Measurements from ENCODE around the gene SOCS1.
"Not testable (repeated sequence)": the region's sequence is repeated elsewhere in the genome, so short reads cannot be mapped to it uniquely, and the experiment has no call there.

Gene SOCS1, protein sequence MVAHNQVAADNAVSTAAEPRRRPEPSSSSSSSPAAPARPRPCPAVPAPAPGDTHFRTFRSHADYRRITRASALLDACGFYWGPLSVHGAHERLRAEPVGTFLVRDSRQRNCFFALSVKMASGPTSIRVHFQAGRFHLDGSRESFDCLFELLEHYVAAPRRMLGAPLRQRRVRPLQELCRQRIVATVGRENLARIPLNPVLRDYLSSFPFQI

DNA sequence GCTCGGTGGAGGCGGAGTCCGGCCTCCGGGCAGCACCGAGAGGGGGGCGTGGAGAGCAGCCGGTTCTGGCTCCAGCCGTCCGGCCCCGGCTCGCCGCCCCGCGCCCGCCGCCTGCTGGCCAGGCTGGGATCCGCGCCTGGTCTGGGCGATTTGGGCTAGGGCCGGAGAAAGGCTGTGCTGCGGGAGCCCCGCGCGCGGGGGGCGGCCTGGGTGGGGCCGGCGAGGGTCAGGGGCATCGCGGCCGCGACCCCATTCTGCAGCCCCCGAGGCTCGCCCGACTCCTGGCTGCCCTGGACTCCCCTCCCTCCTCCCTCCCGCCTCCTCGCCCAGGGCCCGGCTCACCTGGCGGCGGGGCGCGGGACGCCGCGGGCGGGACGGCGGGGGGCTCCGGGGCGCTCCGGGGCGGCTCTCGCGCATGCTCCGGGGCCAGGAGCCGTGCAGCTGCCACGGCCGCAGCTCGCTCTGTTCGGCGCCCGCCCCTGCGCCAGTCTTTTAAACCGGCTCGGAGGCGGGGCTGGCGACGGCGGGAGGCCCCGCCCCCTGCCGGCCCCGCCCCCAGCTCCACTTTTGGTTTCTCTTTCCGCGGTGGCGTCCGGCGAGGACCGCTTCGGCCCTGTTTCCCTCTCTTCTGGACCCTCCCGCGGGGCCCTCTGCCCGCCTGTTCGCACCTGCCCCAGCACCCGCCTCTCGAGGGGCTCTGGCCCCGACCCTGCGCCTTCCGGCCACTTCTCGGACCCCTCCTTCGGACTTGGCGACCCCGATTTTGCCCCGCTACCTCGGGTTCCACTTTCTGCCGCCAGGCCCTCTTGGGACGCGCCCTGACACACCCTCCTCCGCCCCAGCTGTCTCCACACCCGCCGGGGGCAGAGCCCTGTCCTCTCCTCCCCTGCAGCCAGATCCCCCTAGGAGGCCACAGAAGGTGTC lies at the start of gene SOCS1:
SOCS1 (minus strand) TSS at position 468 of the 924 bp plus-strand sequence. CDS start 726 bp downstream, outside the sequence.
- Mint-ChIP-seq H3K27me3 (no peaks in the 10 kb centered on the region), H3K9me3 (no peaks in the 10 kb centered on the region), H3K36me3 (peaks cover 35 to 47% of the 10 kb centered on the region in 2 donors), H3K27ac (peak within 1 kb of the TSS; percentile 100), H3K4me3 (peak within 1 kb of the TSS; percentile 96 to 100), H3K4me1 (peaks cover 47 to 67% of the 10 kb centered on the region in 2 donors)
- peak; percentile 88 for DNase-seq
- ATAC-seq (replicated peaks) = peak; percentile 55 to 56

DNA sequence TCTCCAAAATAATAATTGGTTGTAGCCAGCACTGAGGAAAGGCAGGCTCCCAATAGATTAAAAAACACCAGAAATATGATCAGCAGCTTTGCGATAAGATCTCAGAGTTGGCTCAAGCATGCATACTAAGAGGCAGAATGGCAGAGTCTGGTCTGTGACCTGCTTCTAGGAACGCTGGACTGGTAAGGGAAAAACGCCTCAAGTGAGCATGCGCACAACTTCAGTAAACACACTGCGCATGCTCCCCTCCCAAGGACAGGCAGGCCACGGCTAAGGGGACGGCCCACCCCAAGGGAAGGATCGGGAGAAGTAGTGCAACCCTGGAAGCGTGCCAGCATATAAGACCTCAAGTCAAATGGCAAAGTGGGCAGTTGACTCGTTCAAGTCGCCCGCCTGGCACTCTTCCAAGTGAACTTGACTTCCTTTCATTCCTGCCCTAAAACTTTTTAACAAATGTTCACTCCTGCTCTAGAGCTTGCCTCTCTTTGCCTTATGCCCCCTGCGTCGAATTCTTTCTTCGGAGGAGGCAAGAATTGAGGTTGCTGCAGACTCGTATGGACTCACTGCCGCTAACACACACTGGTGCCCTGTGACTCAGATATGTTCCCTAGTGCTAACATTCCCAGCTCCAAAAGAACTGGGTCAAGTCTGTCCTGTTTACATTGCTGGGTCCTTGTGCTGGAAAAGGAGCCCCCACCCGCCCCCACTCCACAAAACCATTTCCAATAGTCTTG lies 47.6 kb upstream of the SOCS1 start:
- Mint-ChIP-seq H3K27ac (peak overlapping the region; percentile 75), H3K36me3 (peaks cover 0 to 4% of the 10 kb centered on the region in 2 donors), H3K4me1 (peaks cover 39 to 71% of the 10 kb centered on the region in 2 donors), H3K9me3 (peaks cover 0 to 2% of the 10 kb centered on the region in 2 donors), H3K4me3 (no peak overlapping the region), H3K27me3 (no peaks in the 10 kb centered on the region)
- ATAC-seq (replicated peaks) (no peak), DNase-seq (no peak)

DNA sequence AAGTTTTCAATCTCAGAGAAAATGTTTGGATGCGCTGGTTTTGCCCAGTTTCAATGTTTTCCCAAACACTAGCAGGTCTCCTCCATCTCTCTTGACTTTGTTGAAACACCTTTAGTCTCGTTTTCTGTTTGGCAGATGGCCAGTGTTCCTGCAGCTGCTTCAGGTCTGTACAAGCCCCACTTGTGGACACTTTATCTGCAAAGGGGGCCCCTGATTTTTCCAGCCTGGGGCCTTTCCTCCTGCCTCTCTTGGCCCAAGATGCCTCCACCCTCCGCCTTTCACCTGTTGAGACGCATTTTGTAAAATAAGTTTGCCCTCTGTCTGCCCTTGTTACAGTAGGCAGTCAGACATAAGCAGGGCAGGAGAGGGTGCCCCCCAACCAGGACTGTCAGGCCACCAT lies 47.0 kb upstream of the SOCS1 start:
- Mint-ChIP-seq H3K36me3 (peaks cover 0 to 4% of the 10 kb centered on the region in 2 donors), H3K9me3 (peaks cover 0 to 2% of the 10 kb centered on the region in 2 donors), H3K27ac (peak overlapping the region; percentile 22), H3K27me3 (no peaks in the 10 kb centered on the region), H3K4me1 (peaks cover 37 to 71% of the 10 kb centered on the region in 2 donors), H3K4me3 (no peak overlapping the region)
- no peak for ATAC-seq (replicated peaks)
- DNase-seq = no peak

DNA sequence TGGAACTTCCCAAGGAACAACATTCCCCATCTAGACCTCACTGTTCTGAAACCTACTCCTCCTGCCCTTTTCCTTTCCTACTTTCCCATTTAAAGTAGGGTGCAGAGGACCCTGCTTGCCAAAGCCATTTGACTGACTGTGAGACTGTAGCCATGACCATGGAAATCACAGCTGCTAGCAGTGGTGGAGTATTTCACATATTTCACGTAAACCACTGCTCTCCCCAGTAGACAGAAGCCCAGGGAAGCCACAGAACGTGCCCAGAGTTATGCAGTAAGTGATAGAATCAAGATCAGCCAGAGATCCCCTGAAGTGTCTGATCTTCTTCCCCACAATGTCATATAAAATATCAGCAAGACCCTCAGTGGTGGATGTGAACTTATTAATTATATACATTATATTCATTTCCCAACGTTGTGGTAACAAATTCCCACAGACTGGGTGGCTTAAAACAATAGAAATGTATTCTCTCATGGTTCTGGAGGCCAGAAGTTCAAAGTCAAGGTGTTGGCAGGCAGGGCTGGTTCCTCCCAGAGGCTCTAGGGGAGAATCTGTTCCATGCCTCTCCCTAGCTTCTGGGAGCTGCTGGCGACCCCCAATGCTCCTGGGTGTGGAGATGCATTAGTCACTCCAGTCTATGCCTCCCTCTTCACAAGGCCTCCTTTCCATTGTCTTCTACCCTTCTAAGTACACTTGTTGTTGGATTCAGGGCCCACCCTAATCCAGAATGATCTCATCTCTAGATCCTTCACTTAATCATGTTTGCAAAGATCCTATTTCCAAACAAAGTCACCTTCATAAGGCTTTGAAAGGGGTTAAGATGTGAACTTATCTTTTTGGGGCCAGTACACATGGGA lies 45.9 kb upstream of the SOCS1 start:
- ATAC-seq (replicated peaks) (no peak), DNase-seq (no peak)
- Mint-ChIP-seq H3K36me3 (no peaks in the 10 kb centered on the region), H3K4me1 (peaks cover 42 to 72% of the 10 kb centered on the region in 2 donors), H3K4me3 (no peak overlapping the region), H3K27ac (peak overlapping the region; percentile 62), H3K27me3 (no peaks in the 10 kb centered on the region), H3K9me3 (no peaks in the 10 kb centered on the region)

DNA sequence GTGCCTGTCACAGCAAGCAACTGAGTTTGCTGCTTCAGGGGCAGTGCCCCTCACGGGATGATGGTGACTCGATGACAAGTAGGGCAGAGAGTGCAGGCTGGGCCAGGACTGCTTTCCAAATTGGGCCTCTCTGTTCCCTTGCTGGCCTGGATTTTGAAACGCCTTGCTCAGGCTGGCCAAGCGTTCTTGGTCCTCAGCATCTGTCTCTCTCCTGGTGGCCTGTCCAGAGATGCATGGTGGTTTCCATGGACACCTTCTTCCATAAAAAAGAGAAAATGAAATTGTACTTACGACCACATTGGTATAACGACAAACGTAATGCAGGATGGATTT lies 44.5 kb upstream of the SOCS1 start:
- Mint-ChIP-seq H3K27me3 (no peaks in the 10 kb centered on the region), H3K9me3 (no peaks in the 10 kb centered on the region), H3K36me3 (no peaks in the 10 kb centered on the region), H3K4me1 (peaks cover 40 to 72% of the 10 kb centered on the region in 2 donors), H3K4me3 (no peak overlapping the region), H3K27ac (no peak overlapping the region)
- DNase-seq = no peak
- no peak for ATAC-seq (replicated peaks)

DNA sequence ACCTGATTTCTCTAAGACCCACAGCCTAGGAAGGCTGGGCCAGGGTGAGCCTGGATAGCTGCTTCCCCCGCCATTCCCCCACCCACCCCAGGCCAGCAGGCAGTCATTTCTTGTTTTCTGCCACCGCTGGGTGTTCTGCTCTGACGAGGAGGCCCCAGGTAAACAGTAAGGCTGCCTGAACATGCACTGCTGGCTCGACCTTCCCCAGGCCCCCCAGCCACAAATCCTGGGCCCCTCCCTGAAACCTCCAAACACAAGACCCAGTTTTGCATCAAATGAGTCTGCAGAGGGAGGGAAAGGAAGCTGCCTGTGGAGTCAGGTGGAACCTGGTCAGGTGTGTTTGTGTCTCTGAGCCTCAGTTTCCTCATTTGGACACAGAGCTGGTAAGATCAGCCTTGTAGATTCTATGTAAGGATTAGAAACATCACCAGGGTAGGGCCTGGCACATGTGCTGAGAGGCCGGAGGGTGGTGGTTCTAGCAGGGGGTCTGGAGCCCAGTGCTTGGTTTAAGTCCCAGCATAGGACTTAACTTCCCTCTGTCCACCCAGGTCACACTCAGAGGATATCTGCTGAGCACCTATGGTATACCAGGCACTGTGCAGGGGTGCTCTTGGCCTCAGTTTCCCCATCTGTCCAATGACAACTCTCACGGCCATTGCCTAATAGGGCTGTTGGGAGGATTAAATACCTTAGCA lies 44.0 kb upstream of the SOCS1 start:
- H3K36me3 Mint-ChIP-seq = no peaks in the 10 kb centered on the region

DNA sequence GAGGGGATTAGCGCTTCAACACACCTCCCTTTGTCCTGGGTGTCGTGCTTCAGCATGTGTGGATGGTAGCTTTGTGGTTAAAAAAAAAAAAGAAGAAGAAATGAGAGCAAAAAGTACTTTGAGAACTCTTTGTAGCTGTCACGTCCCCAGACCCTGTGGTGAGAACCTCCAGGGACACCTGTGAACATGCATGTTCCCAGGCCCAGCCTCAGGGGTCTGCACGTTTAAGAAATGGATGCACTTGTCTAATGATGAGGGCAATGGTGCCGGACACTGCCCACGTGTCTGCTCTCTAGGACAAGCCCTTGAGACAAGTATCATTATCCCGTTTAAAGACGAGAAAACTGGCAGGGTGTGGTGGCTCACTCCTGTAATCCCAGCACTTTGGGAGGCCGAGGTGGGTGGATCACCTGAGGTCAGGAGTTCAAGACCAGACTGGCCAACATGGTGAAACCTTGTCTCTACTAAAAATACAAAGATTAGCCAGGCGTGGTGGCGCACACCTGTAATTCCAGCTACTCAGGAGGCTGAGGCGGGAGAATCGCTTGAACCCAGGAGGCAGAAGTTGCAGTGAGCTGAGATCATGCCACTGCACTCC lies 43.0 kb upstream of the SOCS1 start:
- Mint-ChIP-seq H3K27ac (peak overlapping the region; percentile 68), H3K4me1 (peaks cover 39 to 68% of the 10 kb centered on the region in 2 donors), H3K4me3 (peak overlapping the region in 1 of 2 donors; percentile 43)

More for the DNA sequence above, 44.0 kb upstream of the SOCS1 start:
- peaks cover 41 to 67% of the 10 kb centered on the region in 2 donors for H3K4me1 Mint-ChIP-seq
- peak overlapping the region in 1 of 2 donors; percentile 25 for H3K4me3 Mint-ChIP-seq
- ATAC-seq (replicated peaks) (peak; percentile 11 to 14), DNase-seq (no peak)
- H3K27me3 Mint-ChIP-seq = no peaks in the 10 kb centered on the region
- H3K27ac Mint-ChIP-seq = peak overlapping the region; percentile 71
- no peaks in the 10 kb centered on the region for H3K9me3 Mint-ChIP-seq

DNA sequence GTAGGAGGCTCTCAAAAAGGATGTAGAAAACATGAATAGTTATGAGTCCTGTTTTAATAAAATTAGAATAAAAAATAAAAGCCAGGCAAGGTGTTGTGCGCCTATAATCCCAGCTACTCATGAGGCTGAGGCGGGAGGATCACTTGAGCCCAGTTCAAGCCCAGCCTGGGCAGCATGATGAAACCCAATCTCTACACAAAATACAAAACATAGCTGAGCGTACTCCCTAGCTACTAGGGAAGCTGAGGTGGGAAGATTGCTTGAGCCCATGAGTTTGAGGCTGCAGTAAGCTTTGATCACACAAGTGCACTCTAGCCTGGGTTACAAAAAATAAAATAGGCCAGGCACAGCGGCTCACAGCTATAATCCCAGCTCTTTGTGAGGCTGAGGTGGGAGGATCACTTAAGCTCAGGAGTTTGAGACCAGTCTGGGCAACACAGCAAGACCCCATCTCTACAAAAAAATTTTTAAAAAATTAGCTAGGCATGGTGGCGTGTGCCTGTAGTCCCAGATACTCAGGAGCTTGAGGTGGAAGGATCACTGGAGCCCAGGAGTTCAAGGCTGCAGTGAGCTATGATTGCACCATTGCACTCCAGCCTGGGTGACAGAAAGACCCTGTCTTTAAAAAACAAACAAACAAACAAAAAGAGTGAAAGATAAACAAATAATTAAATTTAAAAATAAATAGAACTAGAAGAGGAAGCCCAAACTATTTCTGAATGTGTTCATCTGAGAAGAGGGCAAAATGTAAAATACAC lies 42.3 kb upstream of the SOCS1 start:
- H3K4me1 Mint-ChIP-seq = peaks cover 40 to 67% of the 10 kb centered on the region in 2 donors
- H3K27ac Mint-ChIP-seq = peak overlapping the region; percentile 96
- peak overlapping the region; percentile 72 to 74 for H3K4me3 Mint-ChIP-seq
- no peak for ATAC-seq (replicated peaks)
- H3K9me3 Mint-ChIP-seq = no peaks in the 10 kb centered on the region
- no peaks in the 10 kb centered on the region for H3K27me3 Mint-ChIP-seq
- DNase-seq = no peak
- H3K36me3 Mint-ChIP-seq = no peaks in the 10 kb centered on the region

More for the DNA sequence above, 43.0 kb upstream of the SOCS1 start:
- not testable (repeated sequence) for H3K9me3 Mint-ChIP-seq, H3K27me3 Mint-ChIP-seq, H3K36me3 Mint-ChIP-seq
- DNase-seq (peak; percentile 33), ATAC-seq (replicated peaks) (peak; percentile 45 to 61)

DNA sequence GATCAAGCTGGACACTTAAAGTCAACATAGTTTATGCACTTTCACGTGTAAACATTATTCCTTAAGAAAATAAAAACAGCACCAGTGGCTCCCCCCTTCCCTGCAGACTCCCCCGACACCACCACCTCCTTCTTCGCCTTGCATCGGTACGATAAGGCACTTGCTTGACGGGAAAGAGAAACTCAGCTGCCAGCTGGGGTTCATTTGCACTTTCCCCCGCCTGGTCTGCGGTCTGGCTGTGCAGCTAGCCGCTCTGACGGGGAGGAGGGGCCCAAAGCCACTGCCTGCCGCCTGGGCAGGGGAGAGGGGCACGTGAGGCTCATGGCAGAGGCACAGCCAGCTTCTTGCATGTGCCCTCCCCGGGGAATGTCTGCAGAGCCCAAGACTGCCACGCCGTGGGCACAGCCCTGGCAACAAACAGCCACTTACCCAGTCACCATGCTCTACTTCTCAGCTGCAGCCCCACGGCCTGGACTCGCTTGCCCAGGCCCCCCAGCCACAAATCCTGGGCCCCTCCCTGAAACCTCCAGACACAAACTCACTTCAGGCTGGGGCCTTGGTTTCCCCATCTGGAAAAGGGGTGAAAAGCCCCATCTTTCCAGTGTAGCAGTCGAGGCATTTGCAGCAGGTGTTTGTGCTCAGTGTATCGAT lies 41.6 kb upstream of the SOCS1 start:
- H3K4me3 Mint-ChIP-seq = peak overlapping the region; percentile 72 to 74
- peaks cover 41 to 69% of the 10 kb centered on the region in 2 donors for H3K4me1 Mint-ChIP-seq
- peak; percentile 91 to 93 for ATAC-seq (replicated peaks)
- no peaks in the 10 kb centered on the region for H3K27me3 Mint-ChIP-seq
- H3K36me3 Mint-ChIP-seq = no peaks in the 10 kb centered on the region
- H3K9me3 Mint-ChIP-seq = no peaks in the 10 kb centered on the region
- DNase-seq = peak; percentile 91
- peak overlapping the region; percentile 96 for H3K27ac Mint-ChIP-seq

DNA sequence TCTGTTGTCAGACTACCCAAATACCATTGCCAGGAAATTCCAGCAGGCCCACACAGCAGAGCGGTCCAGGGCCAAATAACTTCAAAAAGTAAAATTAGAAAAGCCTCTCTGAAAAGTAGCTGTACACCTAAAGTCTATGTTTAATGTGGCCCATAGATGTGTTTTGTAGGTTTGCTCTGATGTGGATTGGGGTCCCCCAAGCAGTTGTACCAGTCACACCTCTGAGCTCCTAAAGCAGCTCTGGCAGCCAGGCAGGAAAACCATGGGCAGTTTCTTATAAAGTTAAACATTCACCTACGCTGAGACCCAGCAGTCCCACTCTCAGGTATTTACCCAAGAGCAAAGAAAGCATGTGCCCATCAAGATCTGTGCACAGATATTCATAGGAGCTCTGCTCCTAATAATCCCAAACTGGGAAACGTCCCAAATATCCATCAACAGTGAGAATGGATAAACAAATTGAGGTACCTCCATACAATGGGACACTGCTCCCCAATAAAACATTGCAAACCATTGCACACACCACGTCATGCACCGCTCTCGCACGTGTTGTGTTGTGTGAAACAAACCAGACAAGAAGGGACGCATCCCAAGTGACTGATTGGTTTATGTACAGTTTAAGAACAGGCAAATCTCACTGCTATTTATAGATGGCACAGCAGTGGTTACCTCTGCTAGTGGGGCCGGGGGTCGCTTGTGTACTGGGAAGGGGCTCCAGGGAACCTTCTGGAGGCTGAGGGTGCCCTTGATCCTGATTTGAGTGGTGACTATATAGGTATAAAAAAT lies 40.9 kb upstream of the SOCS1 start:
- peak overlapping the region; percentile 96 for H3K27ac Mint-ChIP-seq
- H3K4me1 Mint-ChIP-seq = peaks cover 38 to 69% of the 10 kb centered on the region in 2 donors
- no peaks in the 10 kb centered on the region for H3K9me3 Mint-ChIP-seq
- no peaks in the 10 kb centered on the region for H3K36me3 Mint-ChIP-seq
- peak overlapping the region; percentile 72 to 74 for H3K4me3 Mint-ChIP-seq
- peak; percentile 17 to 22 for ATAC-seq (replicated peaks)
- no peak for DNase-seq
- H3K27me3 Mint-ChIP-seq = no peaks in the 10 kb centered on the region

DNA sequence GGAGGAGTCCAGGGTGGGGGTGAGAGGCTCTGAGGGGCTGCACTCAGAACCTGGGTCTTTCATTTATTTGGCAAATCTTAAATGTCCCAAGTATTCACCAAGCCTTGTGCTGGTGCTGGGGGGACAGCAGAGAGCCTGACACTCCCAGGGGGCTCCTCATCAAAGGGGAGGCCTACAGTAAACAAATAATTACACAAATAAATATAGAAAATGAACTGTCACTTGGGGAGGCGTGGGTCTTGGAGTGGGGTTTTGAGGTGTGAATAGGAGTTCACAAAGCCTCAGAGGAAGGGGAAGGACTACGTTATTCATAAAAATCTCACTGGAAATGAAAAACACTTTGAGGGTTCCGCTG lies 40.3 kb upstream of the SOCS1 start:
- Mint-ChIP-seq H3K4me1 (peaks cover 36 to 69% of the 10 kb centered on the region in 2 donors), H3K27me3 (no peaks in the 10 kb centered on the region), H3K36me3 (no peaks in the 10 kb centered on the region), H3K9me3 (no peaks in the 10 kb centered on the region), H3K27ac (no peak overlapping the region), H3K4me3 (no peak overlapping the region)
- ATAC-seq (replicated peaks) (no peak), DNase-seq (no peak)
